HG02885 (cell line): ENCODE measurements around the gene PTMS.
A peak's percentile ranks its signal among the peaks of the same experiment; 100 is the strongest.

Experiments used
- ATAC-seq: cut with Tn5 transposase; IDR thresholded peaks from one replicate; pipeline ENCODE4 v1.9.1; 2021; ENCODE audit warnings: mild to moderate bottlenecking; ENCODE audit not compliant: unreplicated experiment, poor library complexity

PTMS gene

DNA sequence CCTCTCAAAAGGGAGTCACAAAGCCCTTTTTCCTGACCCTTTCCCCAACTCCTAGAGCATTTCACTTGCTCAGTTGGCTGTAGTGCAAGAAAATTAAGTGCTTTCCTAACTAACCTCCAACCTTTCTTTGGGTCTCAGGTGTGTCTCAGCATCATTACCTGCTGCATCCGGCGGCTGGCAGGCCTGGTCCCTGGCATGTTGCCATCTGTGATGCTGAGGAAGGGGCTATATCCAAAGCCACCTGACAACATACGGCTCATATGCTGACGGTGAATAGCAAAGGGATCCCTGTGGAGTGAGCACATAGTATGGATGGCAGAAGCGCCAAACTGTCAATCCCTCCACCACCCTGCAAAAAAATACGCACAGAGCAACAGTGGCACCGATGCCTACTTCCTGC, 14.4 kb upstream of the PTMS start:
- no peak for ATAC-seq

DNA sequence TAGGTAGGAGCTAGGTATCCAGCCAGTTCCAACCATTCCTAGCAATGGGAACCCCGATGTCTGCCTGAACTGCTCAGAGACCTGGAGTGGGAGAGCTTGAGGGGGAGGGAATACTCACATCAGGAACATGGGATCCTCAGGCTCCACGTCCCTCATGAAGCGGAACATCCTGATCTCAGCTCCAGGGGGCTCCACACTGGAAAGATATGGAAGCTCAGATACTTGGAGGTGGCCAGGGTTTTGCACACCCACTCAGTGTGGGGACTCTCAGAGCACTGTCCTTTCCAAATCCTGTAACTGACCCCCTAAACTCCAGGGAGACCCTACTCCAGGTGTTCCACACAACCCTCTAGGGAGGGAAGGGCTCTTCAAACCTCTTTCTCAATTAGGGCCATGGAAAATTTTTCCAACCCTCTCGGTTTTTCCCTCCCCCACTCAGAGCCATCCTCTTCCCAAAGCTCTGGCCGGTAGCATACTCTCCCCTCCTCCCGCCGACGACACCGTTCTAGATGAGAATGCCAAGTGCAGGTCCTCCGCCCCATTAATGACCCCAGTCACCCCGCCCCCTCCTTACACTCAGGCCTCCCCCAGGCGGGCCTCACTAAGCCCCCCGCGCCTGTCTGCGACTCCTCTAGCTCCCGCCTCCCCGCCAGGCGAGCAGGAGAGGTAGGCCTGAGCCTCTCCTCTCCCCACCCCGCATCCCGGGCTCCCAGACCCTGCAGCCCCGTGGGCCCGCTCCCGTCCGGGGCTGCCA, 13.8 kb upstream of the PTMS start:
- ATAC-seq = no peak

DNA sequence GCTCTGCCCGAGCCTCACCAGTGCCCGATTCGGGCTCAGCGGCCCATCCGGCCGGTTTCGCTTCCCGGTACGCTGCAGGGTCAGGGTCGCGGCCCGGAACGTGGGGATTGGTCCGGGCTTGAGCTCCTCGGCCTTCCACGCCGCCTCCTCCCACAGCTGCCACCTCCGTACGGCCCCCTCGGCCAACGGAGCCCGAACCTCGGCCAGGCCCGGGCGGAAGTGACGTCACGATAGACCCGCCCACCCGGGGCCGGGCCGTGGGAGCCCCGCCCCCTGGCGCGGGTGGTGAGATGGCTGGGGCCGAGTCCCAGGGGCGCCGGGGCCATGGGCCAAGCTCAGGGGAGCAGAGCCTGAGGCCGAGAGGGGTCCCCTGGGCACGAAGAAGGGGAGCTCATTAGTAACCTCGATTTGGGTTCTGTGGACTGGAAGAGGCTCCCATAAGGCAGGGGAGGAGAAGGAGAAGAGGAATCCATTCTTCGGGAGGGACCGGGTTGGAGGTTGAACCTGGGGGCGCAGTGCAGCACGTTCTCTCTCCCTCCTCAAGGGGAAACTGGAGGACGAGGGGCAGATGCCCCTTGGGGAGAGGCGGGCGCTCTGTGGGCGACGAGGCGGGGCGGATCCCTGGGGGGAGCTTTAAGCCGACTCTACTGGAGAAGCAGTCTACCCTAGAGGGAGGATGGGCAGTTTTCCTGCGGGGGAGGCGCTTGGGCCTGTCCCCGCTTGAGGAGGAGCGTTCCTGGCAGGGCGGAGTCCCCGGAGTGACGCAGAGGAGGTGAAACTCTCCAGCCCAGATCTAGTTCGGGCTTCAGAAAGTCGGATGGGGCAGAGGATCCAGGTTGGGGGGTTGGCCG, 13.0 kb upstream of the PTMS start, which contains the start of gene MLF2:
TSS of gene MLF2 (minus strand) at position 221 of the 851 bp plus-strand sequence. CDS start 807 bp downstream, outside the sequence.
- peak; percentile 88 for ATAC-seq

DNA sequence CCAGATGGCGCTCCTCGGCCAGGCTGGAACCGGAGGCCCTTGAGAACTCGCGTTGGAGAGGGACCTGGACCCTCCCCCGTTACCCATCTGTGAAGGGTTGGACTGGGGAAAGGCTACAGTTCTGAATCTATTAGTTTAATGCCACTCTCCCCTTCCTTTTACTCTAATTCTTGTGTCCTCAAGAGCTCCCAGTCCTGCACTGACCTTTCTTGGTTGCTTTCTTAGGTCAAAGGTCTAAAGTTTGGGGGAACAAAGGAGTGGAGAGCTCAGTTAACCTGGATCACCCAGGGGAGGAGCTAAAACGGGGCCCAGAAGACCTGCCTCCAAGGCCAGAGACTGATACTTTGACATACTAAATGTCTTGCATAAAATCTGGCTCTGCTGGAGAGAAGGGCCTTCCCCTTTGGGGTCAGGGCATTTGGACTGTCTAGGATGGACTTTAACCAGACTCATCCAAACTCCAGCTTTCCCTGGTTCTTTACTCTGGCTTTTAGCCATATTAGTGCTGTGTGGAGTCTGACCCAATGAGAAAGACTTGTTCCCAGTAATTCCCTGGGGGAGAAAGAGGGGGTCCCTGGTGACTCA, 12.3 kb upstream of the PTMS start:
- ATAC-seq = no peak

DNA sequence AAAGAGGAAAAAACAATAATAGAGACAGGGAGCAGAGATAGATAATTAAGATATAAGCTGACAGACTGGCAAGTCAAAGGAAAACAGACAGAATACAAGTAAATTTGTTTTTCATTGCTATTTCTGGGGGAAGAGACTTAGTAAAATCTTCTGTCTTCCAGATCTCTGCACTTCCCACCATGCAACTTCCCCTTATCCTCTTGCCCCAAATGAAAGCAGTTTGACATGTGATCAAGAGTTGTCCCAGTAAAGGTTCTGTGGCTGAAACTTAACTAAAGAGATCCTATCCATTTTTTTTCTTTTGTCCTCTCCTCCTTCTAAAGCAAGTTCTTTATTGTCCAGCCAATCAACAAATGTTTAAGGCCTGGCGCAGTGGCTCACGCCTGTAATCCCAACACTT, 11.8 kb upstream of the PTMS start:
- ATAC-seq = no peak

DNA sequence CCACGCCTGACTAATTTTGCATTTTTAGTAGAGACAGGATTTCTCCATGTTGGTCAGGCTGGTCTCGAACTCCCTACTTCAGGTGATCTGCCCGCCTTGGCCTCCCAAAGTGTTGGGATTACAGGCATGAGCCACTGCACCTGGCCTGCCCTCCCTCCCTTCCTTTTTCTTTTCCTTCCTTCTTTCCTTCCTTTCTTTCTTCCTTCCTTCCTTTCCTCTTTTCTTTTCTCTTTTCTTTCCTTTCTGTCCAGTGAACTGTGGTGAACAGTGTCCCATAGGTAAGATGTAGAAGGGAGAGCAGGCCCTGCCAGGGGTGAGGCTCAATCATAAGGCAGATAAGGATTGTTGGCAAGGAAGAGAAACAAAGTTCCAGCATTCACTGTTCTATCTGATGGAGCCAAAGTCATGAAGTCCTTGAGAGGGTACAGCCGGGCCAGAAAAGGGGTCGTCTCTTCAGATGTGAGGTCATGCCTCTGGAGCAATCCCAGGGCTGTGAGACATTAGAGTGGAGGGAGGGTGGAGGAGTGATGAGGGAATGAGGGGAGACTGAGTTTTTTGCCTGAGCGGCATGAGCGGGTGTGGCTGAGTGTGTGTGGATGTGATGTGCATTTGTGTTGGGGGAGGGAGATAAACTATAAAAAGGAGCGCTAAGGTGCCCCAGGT, 9.0 kb upstream of the PTMS start:
- ATAC-seq = no peak

DNA sequence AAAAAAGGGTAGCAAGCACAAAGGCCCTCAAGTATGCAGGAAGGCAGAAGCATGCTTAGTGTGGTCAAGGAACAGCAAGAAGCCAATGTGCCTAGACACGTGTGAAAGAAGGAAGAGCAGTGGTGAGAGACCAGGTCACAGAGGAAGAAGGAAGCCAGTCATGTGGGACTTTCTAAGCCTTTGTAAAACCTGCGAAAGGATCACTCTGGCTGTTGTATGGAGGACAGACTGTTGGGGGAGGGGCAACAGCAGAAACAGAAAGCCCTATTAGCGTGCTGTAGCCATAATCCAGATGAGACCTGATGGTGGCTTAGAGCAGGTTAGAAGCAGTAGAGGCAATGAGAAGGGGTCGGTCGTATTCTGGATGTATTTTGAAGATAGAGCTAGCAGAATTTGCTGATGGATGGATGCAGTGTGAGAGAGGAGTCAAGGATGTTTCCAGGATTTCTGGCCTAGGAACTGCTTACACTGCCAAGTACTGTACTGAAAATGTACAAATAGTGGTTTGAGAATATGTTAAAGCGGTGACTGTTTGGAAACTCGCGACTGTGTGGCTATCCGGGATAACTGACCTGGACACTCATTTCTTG, 7.6 kb upstream of the PTMS start:
- ATAC-seq = no peak

DNA sequence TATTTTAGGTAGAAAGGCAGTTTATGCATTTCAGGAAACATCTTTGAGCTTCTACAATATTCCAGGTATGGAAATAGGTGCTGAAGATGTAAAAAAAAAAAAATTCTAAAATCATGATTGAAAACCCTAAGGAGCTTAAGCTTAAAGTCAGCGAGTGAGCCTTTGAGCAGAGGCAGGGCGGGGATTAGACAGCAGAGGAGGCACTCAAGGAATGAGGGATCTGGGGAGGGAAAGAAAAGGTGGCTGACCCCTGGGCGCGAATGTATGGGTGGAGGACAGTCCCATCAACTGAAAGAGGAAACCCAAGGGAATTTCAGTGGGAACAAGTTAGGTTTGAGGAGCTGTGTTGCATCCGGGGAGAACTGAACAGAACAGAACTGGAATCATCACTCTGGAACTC, 6.4 kb upstream of the PTMS start:
- no peak for ATAC-seq

DNA sequence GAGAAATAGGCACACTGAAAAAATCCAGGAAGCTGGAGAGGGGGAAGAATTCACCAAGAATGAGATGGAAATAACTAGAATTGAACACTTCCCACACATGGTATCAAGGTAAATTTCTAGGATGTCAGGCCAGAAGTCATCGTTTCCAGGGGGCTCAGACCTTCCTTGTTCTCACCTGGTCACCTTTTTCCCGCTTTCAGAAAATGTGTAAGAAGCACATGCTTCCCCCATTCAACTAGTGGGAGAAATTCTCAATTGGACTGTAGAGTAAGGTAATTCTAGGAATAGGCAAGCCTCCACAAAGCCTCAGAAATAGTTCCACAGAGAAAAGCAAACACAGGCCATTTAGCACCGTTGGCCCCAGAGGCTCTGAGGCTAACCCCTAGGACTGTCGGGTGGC, 2.8 kb upstream of the PTMS start:
- ATAC-seq = no peak

DNA sequence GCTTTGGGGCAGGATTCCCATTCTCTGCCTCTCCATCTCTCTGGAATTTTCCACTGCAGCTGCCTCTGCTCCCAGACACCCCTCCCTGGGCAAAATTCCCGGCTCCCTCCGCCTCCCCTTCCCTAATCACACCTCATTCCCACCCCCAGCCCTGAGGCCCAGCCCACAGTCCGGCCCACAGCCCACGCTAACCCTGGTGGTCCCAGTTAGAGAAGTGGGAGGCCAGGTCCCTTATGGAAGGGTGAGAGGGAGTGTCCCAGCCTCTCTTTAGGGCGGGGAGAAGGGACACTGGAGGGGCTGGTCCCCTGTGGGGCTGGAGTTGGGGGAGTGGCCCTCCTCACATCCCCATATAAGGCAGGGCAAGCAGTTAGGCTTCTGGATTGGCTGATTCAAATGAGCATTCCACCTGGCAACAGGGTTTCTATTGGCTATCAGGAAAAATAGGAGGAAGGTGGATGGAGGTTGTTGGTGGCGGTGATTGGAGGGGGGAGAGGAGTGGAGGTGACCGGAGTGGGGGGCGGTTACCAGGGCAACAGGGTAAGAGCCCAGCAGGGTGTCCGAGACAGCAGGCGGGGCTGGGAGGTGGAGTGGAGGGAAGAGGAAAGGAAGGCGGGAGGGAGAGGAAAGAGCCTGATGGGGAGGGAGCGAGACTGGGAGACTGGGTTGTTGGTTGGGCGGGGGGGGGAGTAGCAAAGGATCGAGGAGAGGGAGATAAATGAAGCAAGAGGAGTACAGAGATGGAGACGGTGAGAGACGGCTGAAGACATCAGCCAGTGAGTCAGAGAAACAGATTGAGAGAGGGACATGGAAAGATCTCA, 1.9 kb upstream of the PTMS start:
- ATAC-seq = peak; percentile 87

DNA sequence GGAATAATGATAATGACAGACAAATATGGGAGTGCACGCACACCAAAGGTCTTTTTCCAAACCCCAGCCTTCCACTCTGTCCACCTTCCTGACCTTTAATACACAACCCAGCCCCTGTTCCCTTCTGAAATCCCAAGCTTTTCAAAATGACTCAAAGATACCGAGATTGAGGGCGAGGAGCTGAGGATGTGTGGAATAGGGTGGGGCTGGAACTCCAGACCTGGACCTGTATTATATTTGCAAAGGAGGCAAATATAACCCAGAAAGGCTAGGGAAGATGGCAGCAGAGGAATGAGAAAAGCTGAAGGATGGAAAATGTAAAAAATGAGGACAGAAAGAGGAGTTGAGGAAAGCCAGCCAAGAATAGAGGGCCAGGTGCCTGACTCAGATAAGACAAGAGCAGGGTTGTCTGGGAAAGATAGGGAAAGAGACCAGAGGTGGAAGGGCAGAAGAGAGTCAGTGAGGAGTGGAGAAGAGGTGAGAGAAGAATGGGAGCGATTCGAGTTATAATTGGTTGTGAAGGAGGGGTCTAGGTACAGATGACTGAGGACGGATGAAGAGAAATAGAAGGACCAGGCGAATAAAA, 1.0 kb upstream of the PTMS start:
- no peak for ATAC-seq

DNA sequence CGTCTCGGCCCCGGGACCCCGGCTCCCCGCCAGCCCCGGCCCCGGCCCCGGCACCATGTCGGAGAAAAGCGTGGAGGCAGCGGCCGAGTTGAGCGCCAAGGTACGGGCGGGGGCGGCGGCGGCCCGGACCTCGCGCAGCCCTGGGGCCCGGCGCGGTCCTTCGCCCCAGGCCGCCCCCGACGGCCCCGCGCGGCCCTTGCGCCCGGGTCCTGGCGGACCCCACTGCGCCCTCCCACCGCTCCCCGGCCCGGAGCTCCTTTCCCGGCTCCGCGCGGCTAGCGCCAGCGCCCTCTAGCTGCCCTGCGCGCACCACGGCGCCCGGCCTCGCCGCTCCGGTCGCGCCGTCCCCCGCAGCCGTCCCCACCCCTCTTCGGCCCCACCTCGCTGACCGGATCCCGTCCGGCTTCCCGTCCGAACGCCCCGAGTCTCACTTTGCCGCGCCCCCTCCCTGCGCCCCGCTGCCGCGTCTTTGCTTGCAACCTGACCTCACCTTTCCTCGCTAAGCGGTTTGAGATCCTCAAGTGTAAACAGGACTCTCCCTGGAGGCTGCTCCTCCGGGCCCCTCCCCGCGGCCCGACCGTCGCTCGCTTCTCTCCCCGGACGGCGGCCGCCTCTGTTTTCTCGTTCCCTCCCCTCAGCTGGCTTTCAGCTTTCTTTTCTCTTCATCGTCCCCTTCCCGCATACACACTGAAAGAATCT, 637 bp downstream of the PTMS start:
- ATAC-seq = peak; percentile 57

DNA sequence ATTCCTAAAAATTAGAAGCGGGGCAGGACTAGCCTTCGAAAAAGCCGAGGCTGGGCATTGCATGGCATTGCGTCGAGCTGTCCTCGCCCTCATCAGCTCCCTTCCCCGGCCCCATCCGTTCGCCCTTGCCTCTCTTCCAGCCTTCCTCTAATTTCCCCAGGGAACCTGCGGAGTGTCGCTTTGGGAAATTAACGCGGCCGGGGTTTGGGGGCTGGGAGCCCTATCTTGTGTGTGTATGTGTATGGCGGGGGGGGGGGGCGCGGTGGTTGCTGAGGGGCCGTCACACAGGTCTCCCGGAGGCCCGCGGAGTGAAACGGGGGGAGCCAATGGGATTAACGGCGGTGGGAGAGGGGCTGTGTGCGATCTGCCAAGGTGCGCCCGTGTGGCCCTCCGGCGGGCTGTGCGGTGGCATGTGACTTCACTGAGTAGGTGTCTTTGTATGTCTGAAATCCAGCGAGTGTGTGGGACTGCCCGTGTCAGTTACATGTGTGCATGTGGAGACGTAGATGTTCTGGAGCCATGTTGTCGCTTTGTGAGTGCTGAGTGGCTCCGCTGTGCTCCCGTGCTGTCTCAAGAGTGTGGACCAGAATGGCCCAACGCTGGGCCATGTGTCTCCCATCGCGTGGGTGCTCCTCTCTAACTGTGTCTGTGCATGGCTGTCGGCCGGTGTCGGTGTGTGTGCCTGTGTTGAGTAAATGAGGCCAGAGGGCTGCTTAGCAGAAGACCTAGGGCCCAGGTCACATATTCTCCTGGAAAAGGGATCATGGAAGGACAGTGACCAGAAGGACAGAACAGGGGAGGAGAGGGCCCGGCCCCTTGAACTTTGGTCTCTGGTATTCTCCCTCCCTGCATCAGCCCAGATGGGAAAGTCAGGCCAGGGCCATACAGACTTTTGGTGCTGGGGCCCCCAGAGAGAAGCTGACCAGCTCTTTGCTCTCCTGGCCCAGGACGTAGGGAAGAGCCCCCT, 1.5 kb downstream of the PTMS start:
- ATAC-seq = no peak

DNA sequence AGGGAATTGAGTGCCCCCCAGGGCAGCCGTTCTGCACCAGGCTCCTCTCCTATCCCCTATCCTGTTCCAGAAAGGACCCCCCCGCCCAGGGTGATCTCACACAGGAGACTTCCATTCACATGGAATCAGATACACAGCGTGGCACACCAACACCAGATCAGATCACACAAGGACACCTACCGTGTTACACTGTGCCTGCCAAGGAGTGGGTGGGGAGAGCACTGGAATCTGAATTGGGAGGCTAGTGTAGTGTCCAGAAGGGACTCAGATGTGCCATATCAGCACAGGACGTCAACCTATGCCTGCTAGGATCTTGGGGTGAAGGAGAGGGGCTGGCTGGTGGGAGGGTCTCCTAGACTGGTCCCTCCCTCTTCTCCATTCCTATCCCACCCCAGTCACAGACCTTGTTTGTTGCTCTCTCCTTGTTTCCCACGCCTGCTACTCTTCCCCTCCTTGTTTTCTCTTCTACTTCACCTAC, 2.3 kb downstream of the PTMS start:
- no peak for ATAC-seq

DNA sequence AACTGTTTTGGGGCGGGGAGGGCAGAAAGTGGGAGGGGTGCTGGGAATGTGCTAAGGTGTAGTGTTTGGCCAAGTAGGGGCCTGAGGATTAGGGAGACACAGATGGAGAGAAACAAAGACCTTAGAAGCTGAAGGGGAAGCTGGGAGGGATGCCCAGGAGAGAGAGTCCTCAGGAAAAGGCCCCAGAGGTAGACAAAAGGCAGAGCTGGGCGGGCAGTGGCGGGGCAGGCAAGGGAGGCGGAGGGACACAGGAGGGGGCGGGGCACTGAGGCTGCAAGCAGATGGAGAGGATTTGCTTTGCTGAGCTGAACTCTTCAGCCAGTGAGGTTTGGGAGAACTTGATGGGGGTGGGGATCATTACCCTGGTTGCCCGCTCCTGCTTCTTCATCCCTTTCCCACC, 2.8 kb downstream of the PTMS start:
- ATAC-seq = no peak

DNA sequence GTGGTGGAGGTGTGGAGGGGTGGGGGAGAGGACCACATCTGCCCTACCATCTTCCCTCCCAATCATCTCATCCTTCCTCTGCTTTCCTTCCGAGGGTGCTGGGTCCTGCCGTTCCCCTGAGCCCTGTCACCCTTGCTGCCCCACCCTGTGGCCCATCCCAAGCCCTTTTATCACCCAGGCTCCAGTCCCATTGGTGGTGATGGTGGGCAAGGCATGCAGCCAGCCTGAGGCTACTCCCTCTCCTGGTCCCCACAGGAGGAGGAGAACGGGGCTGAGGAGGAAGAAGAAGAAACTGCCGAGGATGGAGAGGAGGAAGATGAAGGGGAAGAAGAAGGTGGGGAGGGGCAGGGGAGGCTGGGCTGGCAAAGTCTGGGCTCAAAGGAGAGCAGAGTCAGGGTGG, 3.5 kb downstream of the PTMS start:
- no peak for ATAC-seq

DNA sequence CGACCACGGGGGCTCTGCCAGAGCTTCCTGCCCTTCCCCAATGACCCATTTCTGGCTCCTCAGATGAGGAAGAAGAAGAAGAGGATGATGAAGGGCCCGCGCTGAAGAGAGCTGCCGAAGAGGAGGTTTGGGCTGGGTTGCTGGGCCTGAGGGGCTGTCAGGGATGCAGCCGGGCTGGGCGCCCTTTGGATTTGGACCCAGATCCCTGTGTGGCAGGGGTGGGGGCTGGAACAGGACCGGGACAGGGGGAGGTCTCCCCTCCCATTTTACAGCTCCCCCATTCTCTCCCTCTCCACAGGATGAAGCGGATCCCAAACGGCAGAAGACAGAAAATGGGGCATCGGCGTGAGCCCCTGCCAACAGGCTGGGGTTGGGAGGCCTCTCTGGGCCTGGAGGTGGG, 3.9 kb downstream of the PTMS start:
- no peak for ATAC-seq
